ENCODE measurements around the gene ST6GALNAC5.
"Not testable (repeated sequence)": the region's sequence is repeated elsewhere in the genome, so short reads cannot be mapped to it uniquely, and the experiment has no call there.

GRCh38 chr1:76981267-76981666 is 114.0 kb downstream of the ST6GALNAC5 start:
- not testable (repeated sequence) for TF ChIP-seq POLR2A (IDR thresholded peaks at IDR 0.05; ENCODE audit: extremely low read depth, insufficient read length); CTCF (IDR thresholded peaks at IDR 0.05; ENCODE audit: low read depth, low read length)
